Endodermal cell (in vitro differentiated cells): ENCODE measurements around the gene IZUMO1. TPM values are rescaled to one million over a fixed set of nuclear protein-coding genes. Genes with fewer than 3 reads are reported as not detected.

Experiments
- DNase-seq: peaks from one replicate; pipeline ENCODE4 v3.0.0-alpha.2; 2017
- H3K27ac ChIP-seq: 2 replicates; pipeline ENCODE4 v1.5.1; 2013; ENCODE audit warnings: mild to moderate bottlenecking, low read depth, low read length, moderate library complexity
- H3K27me3 ChIP-seq: 2 replicates; pipeline ENCODE4 v1.6.1; 2013; ENCODE audit warnings: mild to moderate bottlenecking, low read length, moderate library complexity; ENCODE audit not compliant: insufficient read depth, control insufficient read depth, poor library complexity, severe bottlenecking
- H3K36me3 ChIP-seq: 2 replicates; pipeline ENCODE4 v1.7.0; 2013; ENCODE audit warnings: mild to moderate bottlenecking, low read length, moderate library complexity; ENCODE audit not compliant: control insufficient read depth, insufficient read depth
- H3K4me1 ChIP-seq: one replicate; pipeline ENCODE4 v1.7.0; 2013; ENCODE audit warnings: low read length; ENCODE audit not compliant: control insufficient read depth, insufficient read depth
- H3K4me3 ChIP-seq: 2 replicates; pipeline ENCODE4 v1.5.1; 2013; ENCODE audit warnings: mild to moderate bottlenecking, low read length, moderate library complexity
- H3K9ac ChIP-seq: 2 replicates; pipeline ENCODE4 v1.6.1; 2013; ENCODE audit warnings: mild to moderate bottlenecking, low read length, moderate library complexity; ENCODE audit not compliant: poor library complexity, severe bottlenecking; ENCODE audit errors: extremely low read depth
- H3K9me3 ChIP-seq: 2 replicates; pipeline ENCODE4 v1.6.1; 2013; ENCODE audit warnings: mild to moderate bottlenecking, low read length, moderate library complexity; ENCODE audit not compliant: control insufficient read depth
- H3K27ac Mint-ChIP-seq: 2 replicates; pipeline ENCODE4 v1.8.0; 2020; ENCODE audit warnings: mixed read lengths
- H3K27me3 Mint-ChIP-seq: 2 replicates; pipeline ENCODE4 v1.8.0; 2021; ENCODE audit warnings: mild to moderate bottlenecking, mixed read lengths; ENCODE audit not compliant: insufficient read depth
- H3K36me3 Mint-ChIP-seq: 2 replicates; pipeline ENCODE4 v1.8.0; 2020; ENCODE audit warnings: low read depth, mixed read lengths
- H3K4me1 Mint-ChIP-seq: 2 replicates; pipeline ENCODE4 v1.8.0; 2020; ENCODE audit warnings: mixed read lengths
- H3K4me3 Mint-ChIP-seq: 2 replicates; pipeline ENCODE4 v1.8.0; 2020; ENCODE audit warnings: mild to moderate bottlenecking, moderate library complexity, mixed read lengths
- H3K9me3 Mint-ChIP-seq: 2 replicates; pipeline ENCODE4 v1.8.0; 2020; ENCODE audit warnings: mild to moderate bottlenecking, mixed read lengths
- CTCF ChIP-seq: fragments of 200-600 bp; sonication (generic); conservative IDR thresholded peaks from 2 replicates; pipeline ENCODE4 v1.5.0; 2021; ENCODE audit warnings: antibody characterized with exemption, mild to moderate bottlenecking
- WGBS, 2 experiments: methylation state at CpG; one replicate each; pipeline versions ENCODE4 v1.1.5 to v1.1.7; 2013; ENCODE audit warnings: missing lambda C conversion rate in 2 of 2, mixed read lengths in 1 of 2; ENCODE audit not compliant: insufficient coverage in 1 of 2, insufficient read length in 1 of 2; 5-methylcytosine and 5-hydroxymethylcytosine counted together
- total RNA-seq, 2 donors: library from RNA; stranded (reverse); fragmentation: NEBNext Ultra II Directional in 1 of 2; extraction: Animal tissue kit (Norgen Biotek cat#: 25700) in 1 of 2; gene quantifications; 2 replicates in 1 of 2; 3 replicates in 1 of 2; pipeline ENCODE4 v1.2.1, GENCODE V29; 2021

Gene IZUMO1
- total RNA-seq, 2 donors from 2014 or later = 0.22 to 0.80 TPM

- Mint-ChIP-seq H3K9me3 (no peaks in the 10 kb centered on the region), H3K27ac (no peak overlapping the region)
These were observed 10.0 kb upstream of the IZUMO1 start for GRCh38 chr19:48756686-48757085.

GRCh38 chr19:48756212-48756611, 9.5 kb upstream of the IZUMO1 start:
- Mint-ChIP-seq H3K4me3 (no peak overlapping the region), H3K27ac (no peak overlapping the region), H3K9me3 (no peaks in the 10 kb centered on the region), H3K36me3 (no peaks in the 10 kb centered on the region), H3K27me3 (peaks cover 36% of the 10 kb centered on the region), H3K4me1 (peaks cover 9% of the 10 kb centered on the region)
- Histone ChIP-seq H3K27ac (no peak overlapping the region), H3K4me1 (no peaks in the 10 kb centered on the region), H3K27me3 (peaks cover 14% of the 10 kb centered on the region), H3K4me3 (no peak overlapping the region), H3K9me3 (no peaks in the 10 kb centered on the region), H3K9ac (no peak overlapping the region), H3K36me3 (no peaks in the 10 kb centered on the region)
- TF ChIP-seq CTCF = no peak
- peak; percentile 40 for DNase-seq
- WGBS, 2 experiments = 92 to 96% methylated on average over 7 to 11 of the region's 11 CpGs

More at GRCh38 chr19:48756686-48757085, 10.0 kb upstream of the IZUMO1 start:
- H3K27me3 ChIP-seq = peaks cover 14% of the 10 kb centered on the region
- H3K9ac ChIP-seq = no peak overlapping the region
- H3K27me3 Mint-ChIP-seq = peaks cover 40% of the 10 kb centered on the region
- no peaks in the 10 kb centered on the region for H3K36me3 Mint-ChIP-seq
- peaks cover 7% of the 10 kb centered on the region for H3K4me1 Mint-ChIP-seq
- DNase-seq = peak; percentile 31
- H3K36me3 ChIP-seq = no peaks in the 10 kb centered on the region
- no peaks in the 10 kb centered on the region for H3K9me3 ChIP-seq
- H3K27ac ChIP-seq = no peak overlapping the region
- no peak for TF ChIP-seq CTCF
- 89 to 97% methylated on average over 7 to 9 of the region's 9 CpGs for WGBS, 2 experiments
- H3K4me1 ChIP-seq = no peaks in the 10 kb centered on the region
- H3K4me3 Mint-ChIP-seq = no peak overlapping the region
- no peak overlapping the region for H3K4me3 ChIP-seq

GRCh38 chr19:48755787-48756186, 9.1 kb upstream of the IZUMO1 start:
- no peaks in the 10 kb centered on the region for H3K36me3 ChIP-seq
- no peak overlapping the region for H3K4me3 Mint-ChIP-seq
- no peak overlapping the region for H3K27ac Mint-ChIP-seq
- TF ChIP-seq CTCF = no peak
- H3K4me1 ChIP-seq = no peaks in the 10 kb centered on the region
- H3K4me1 Mint-ChIP-seq = peaks cover 11% of the 10 kb centered on the region
- H3K36me3 Mint-ChIP-seq = no peaks in the 10 kb centered on the region
- no peaks in the 10 kb centered on the region for H3K9me3 Mint-ChIP-seq
- 94 to 95% methylated on average over 4 to 5 of the region's 5 CpGs for WGBS, 2 experiments
- no peak for DNase-seq
- H3K27me3 Mint-ChIP-seq = peaks cover 32% of the 10 kb centered on the region
- H3K9me3 ChIP-seq = no peaks in the 10 kb centered on the region
- peaks cover 14% of the 10 kb centered on the region for H3K27me3 ChIP-seq
- H3K27ac ChIP-seq = no peak overlapping the region
- H3K4me3 ChIP-seq = no peak overlapping the region
- no peak overlapping the region for H3K9ac ChIP-seq
